ENCODE measurements around the gene SLC12A8. TPM values are rescaled to one million over a fixed set of nuclear protein-coding genes. Genes with fewer than 3 reads are reported as not detected.

Gene SLC12A8
- total and polyA plus RNA-seq, 2 donors (not counting 1 experiment from before 2014, with no cell fraction given) = 0.57 to 1.1 TPM

DNA sequence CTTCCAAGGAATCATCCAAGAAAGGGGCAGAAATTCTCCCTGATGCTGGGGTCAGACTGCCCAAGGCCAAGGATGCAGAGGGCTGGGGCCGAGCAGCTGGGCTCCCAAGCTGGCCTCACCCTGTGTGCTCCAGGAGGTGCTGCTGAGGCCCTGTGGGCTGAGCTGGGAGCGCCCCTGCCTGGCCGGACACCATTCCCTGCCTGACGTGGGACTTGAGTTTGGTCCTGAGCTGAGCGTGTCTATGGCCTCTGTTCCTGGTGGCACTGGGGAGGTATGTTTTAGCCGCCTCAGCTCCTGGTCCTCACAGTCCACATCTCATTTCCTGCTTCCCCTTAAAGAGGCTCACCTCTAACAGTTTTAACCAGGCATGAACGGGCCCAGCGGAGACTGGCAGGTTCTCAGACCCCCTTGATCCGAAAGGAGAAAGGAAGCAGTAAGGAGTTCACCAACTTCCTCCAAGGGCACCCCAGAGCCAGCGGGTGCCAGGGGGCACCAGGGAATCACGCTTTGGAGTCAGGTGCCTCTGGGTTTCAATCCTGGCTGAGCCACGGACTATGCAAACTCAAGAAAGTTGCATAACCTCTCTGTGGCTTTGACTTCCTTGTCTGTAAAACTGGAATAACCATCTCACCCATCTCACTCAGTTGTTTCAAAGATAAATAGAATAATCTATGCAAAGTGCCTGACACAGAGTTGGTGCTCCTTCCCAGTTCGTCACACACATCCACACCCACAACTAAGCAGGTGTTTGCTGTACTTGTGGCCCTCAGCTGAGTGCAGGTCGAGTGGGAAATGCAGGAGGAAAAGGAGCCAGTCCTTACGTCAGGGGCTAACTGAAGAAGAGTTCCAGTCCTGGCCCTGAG is 48.6 kb downstream of the SLC12A8 start:
- intact Hi-C loops (cut with micrococcal nuclease) = loop anchor here (5.0 kb wide), 1 partner anchor 167 kb away; no protein-coding TSS in a partner anchor
- WGBS (ENCODE audit: insufficient coverage) = 46% methylated on average over 11 of the region's 15 CpGs
- H3K9ac ChIP-seq (ENCODE audit: low read length) = no peak overlapping the region

More for the DNA sequence above, 48.6 kb downstream of the SLC12A8 start:
- H3K4me2 ChIP-seq (replicated peaks; ENCODE audit: low read depth, low read length, poor library complexity, severe bottlenecking) = peak overlapping the region; percentile 17
- H4K20me1 ChIP-seq (ENCODE audit: control insufficient read depth, insufficient read depth, low read length, poor library complexity, severe bottlenecking) = no peaks in the 10 kb centered on the region
- Mint-ChIP-seq H3K27me3 (no peaks in the 10 kb centered on the region), H3K4me1 (peaks cover 8% of the 10 kb centered on the region), H3K4me3 (no peak overlapping the region), H3K9me3 (ENCODE audit: insufficient read depth) (no peaks in the 10 kb centered on the region), H3K27ac (peak overlapping the region; percentile 5)
- H2AFZ ChIP-seq (ENCODE audit: insufficient read depth, low read depth, low read length, poor library complexity, severe bottlenecking) = no peak overlapping the region
- DNase-seq = no peak
- peaks cover 0 to 3% (median 0%) of the 10 kb centered on the region in 4 experiments for H3K27me3 ChIP-seq (replicated peaks in 1 of 4; ENCODE audit: control extremely low read depth in 1 of 4, control insufficient read depth in 3 of 4, insufficient read depth in 4 of 4, low read length in 3 of 4)
- POLR2A ChIA-PET = no interaction called here
- no peak for ATAC-seq (ENCODE audit: low read depth)
- no peak for TF ChIP-seq EZH2 (IDR thresholded peaks at IDR 0.05; ENCODE audit: borderline replicate concordance, insufficient read depth, low read depth, low read length, poor library complexity, severe bottlenecking)
- TF ChIP-seq, protein P1, sequence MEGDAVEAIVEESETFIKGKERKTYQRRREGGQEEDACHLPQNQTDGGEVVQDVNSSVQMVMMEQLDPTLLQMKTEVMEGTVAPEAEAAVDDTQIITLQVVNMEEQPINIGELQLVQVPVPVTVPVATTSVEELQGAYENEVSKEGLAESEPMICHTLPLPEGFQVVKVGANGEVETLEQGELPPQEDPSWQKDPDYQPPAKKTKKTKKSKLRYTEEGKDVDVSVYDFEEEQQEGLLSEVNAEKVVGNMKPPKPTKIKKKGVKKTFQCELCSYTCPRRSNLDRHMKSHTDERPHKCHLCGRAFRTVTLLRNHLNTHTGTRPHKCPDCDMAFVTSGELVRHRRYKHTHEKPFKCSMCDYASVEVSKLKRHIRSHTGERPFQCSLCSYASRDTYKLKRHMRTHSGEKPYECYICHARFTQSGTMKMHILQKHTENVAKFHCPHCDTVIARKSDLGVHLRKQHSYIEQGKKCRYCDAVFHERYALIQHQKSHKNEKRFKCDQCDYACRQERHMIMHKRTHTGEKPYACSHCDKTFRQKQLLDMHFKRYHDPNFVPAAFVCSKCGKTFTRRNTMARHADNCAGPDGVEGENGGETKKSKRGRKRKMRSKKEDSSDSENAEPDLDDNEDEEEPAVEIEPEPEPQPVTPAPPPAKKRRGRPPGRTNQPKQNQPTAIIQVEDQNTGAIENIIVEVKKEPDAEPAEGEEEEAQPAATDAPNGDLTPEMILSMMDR (IDR thresholded peaks at IDR 0.05) = no peak
- H3K4me1 ChIP-seq (ENCODE audit: control insufficient read depth in 2 of 2, insufficient read depth in 2 of 2, low read length in 2 of 2) = peaks cover 0 to 15% of the 10 kb centered on the region in 2 donors
- H3K79me2 ChIP-seq (ENCODE audit: control insufficient read depth, insufficient read depth, low read length) = no peaks in the 10 kb centered on the region
- H3K36me3 ChIP-seq (replicated peaks in 1 of 2; ENCODE audit: control extremely low read depth in 1 of 2, control insufficient read depth in 1 of 2, extremely low read depth in 1 of 2, insufficient read depth in 2 of 2, low read length in 1 of 2) = no peaks in the 10 kb centered on the region
- CTCF ChIA-PET = interaction anchor here (1.4 to 2.5 kb wide), 2 partner anchors 13 to 167 kb away, joined by 3 to 6 read pairs; no protein-coding TSS in a partner anchor
- H3K9me3 ChIP-seq (ENCODE audit: control extremely low read depth in 1 of 3, control insufficient read depth in 2 of 3, insufficient read depth in 1 of 3, low read length in 2 of 3) = no peaks in the 10 kb centered on the region
- H3K27ac ChIP-seq (ENCODE audit: low read length in 2 of 2) = no peak overlapping the region
- H3K4me3 ChIP-seq (ENCODE audit: control extremely low read depth in 1 of 5, extremely low read depth in 1 of 5, insufficient read depth in 1 of 5, low read depth in 2 of 5, low read length in 4 of 5) = no peak overlapping the region

Data from B cell (primary cell).